ENCODE measurements around the gene RUFY2.

DNA sequence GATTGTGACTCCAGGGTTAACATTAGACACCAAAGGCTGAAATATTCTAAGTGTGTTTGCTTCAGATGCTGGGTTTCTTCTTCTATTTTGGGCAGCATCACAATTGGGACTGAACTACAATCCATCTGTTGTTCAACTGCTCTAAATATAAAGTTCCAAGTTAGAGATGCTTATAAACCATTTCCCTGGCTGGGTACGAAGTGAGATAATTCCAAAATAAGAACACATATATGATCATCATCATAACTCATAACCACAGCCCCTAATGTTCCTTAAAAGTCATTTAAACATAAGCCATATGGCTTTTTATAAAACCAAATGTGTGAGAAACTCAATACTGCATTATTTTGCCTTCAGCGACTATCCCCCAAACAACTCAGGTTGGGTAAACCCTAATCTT lies 35.9 kb upstream of the RUFY2 start:
- no peak for TF ChIP-seq POLR2A (IDR thresholded peaks at IDR 0.05)
- TF ChIP-seq, protein P1, sequence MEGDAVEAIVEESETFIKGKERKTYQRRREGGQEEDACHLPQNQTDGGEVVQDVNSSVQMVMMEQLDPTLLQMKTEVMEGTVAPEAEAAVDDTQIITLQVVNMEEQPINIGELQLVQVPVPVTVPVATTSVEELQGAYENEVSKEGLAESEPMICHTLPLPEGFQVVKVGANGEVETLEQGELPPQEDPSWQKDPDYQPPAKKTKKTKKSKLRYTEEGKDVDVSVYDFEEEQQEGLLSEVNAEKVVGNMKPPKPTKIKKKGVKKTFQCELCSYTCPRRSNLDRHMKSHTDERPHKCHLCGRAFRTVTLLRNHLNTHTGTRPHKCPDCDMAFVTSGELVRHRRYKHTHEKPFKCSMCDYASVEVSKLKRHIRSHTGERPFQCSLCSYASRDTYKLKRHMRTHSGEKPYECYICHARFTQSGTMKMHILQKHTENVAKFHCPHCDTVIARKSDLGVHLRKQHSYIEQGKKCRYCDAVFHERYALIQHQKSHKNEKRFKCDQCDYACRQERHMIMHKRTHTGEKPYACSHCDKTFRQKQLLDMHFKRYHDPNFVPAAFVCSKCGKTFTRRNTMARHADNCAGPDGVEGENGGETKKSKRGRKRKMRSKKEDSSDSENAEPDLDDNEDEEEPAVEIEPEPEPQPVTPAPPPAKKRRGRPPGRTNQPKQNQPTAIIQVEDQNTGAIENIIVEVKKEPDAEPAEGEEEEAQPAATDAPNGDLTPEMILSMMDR (IDR thresholded peaks at IDR 0.05) = no peak
- TF ChIP-seq POLR2AphosphoS5 (IDR thresholded peaks at IDR 0.05) = no peak
- no peak for TF ChIP-seq EP300 (IDR thresholded peaks at IDR 0.05)

Measured in stomach (tissue), 4 donors.